Measurements from ENCODE around the gene EYA2. TPM values are rescaled to one million over a fixed set of nuclear protein-coding genes. Genes with fewer than 3 reads are reported as not detected.

The EYA2 gene
- total and polyA plus RNA-seq, 2 of the 4 experiments (the other 2 are of a cell fraction), result 2.3 to 5.4 TPM

DNA sequence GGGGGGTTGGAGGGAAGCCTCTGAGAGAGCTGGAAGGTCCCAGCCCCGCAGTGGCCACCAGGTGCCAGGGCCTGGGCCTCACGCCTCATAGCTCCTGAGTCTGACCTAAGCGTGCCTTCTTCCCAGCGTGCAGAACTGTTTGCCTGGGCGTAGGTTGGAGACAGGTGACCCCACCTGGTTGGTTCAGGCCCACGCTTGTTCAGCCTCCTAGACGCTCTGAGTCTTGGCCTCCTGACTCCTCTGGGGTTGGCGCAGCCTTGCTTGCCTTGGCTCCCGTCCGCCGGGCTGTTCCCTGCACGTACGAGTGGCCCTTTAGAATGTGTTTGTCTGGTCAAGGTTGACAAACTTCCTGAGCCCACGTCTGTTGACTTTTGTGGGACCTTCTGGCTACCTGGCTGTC lies 70.8 kb downstream of the EYA2 start (continued):
- TF ChIP-seq CTCF (conservative IDR thresholded peaks at IDR 0.05; ENCODE audit: low read depth, low read length), result no peak

GRCh38 chr20:46967646-46968045 lies 73.0 kb downstream of the EYA2 start:
- Histone ChIP-seq H3K27me3 (ENCODE audit: control insufficient read depth, insufficient read depth, low read length) (no peaks in the 10 kb centered on the region), H4K91ac (ENCODE audit: insufficient read depth, low read depth, low read length) (no peak overlapping the region), H2BK20ac (ENCODE audit: low read depth, low read length) (no peak overlapping the region), H3K9me3 (ENCODE audit: control insufficient read depth, insufficient read depth, low read length) (no peaks in the 10 kb centered on the region), H3K23ac (ENCODE audit: low read depth, low read length) (no peak overlapping the region), H3K27ac (ENCODE audit: insufficient read depth, low read length) (no peak overlapping the region), H2AFZ (replicated peaks; ENCODE audit: low read length, poor library complexity) (no peak overlapping the region), H4K8ac (ENCODE audit: low read depth in 2 of 2, low read length in 2 of 2) (no peak overlapping the region), H3K4me1 (ENCODE audit: control insufficient read depth, insufficient read depth, low read length) (peaks cover 8% of the 10 kb centered on the region), H4K20me1 (ENCODE audit: insufficient read depth, low read length) (no peaks in the 10 kb centered on the region), H2BK120ac (ENCODE audit: low read depth, low read length) (no peak overlapping the region), H4K5ac (ENCODE audit: low read depth, low read length) (no peak overlapping the region), H3K79me1 (ENCODE audit: low read depth in 1 of 2, low read length in 2 of 2) (0 out of 4 replicates have a peak, but pooled peaks cover under 1 to 3% of the 10 kb centered on the region in 2 experiments), H3K9me1 (ENCODE audit: insufficient read depth, low read length) (no peaks in the 10 kb centered on the region; the same call in 1 of the 2 replicates), H3K9ac (ENCODE audit: low read depth, low read length) (no peak overlapping the region), H3K36me3 (ENCODE audit: control insufficient read depth, insufficient read depth, low read length) (no peaks in the 10 kb centered on the region), H2BK15ac (ENCODE audit: low read depth, low read length) (no peak overlapping the region), H3K14ac (replicated peaks; ENCODE audit: low read depth, low read length) (no peak overlapping the region), H3K4me2 (ENCODE audit: low read depth, low read length) (no peak overlapping the region), H2AK9ac (replicated peaks; ENCODE audit: low read depth, low read length, poor library complexity) (no peak overlapping the region), H2BK5ac (ENCODE audit: low read depth, low read length, poor library complexity, severe bottlenecking) (no peak overlapping the region), H3K4me3 (ENCODE audit: insufficient read depth, low read depth, low read length) (no peak overlapping the region), H3K4ac (ENCODE audit: low read depth, low read length) (no peak overlapping the region; the same call in 1 of the 2 replicates), H2AK5ac (ENCODE audit: low read depth, low read length) (no peak overlapping the region; the same call in 1 of the 2 replicates), H3K18ac (ENCODE audit: low read depth, low read length) (no peak overlapping the region), H3K56ac (ENCODE audit: extremely low read depth, insufficient read depth, low read length) (no peak overlapping the region)
- TF ChIP-seq MAFK (IDR thresholded peaks at IDR 0.05; ENCODE audit: low read depth, low read length) (no peak), BHLHE40 (IDR thresholded peaks at IDR 0.05; ENCODE audit: low read depth, low read length) (no peak), ELK1 (IDR thresholded peaks at IDR 0.05; ENCODE audit: borderline replicate concordance, low read depth, low read length) (no peak), CTCF (conservative IDR thresholded peaks at IDR 0.05; ENCODE audit: low read depth, low read length) (no peak), MXI1 (IDR thresholded peaks at IDR 0.05; ENCODE audit: borderline replicate concordance, low read depth, low read length) (no peak), NFE2L2 (IDR thresholded peaks at IDR 0.05; ENCODE audit: low read depth, low read length) (no peak), USF2 (IDR thresholded peaks at IDR 0.05; ENCODE audit: low read depth, low read length) (no peak), POLR2A (IDR thresholded peaks at IDR 0.05; ENCODE audit: low read depth, low read length) (no peak)
- DNase-seq (no peak), ATAC-seq (ENCODE audit: low read depth) (no peak)
- in situ Hi-C loops (cut with MboI; ENCODE audit: low sequenced_read_pairs) (no loop called here), dilution Hi-C loops (cut with HindIII; ENCODE audit: low sequenced_read_pairs, unreplicated experiment) (no loop called here), intact Hi-C loops (cut with micrococcal nuclease) (no loop called here)
- ChIA-PET CTCF (no interaction called here), POLR2A (ENCODE audit: unreplicated experiment) (no interaction called here)
- WGBS, 2 experiments (ENCODE audit: extremely low coverage in 2 of 2, insufficient read length in 1 of 2), result no CpG with 5 or more reads among the region's 2 CpGs
- no TSS peak for BruUV-seq (replicated peaks)

All from IMR-90 (cell line).